Transverse colon (tissue), 4 donors: ENCODE measurements around the gene NHLRC4. TPM values are rescaled to one million over a fixed set of nuclear protein-coding genes. Genes with fewer than 3 reads are reported as not detected.
A peak's percentile ranks its signal among the peaks of the same experiment; 100 is the strongest.

Source experiments
- DNase-seq: peaks from one replicate; pipeline ENCODE4 v3.0.0-alpha.2; 2019
- H3K27ac ChIP-seq, 4 donors: fragments of 200-600 bp; sonication (generic); 2 replicates each; pipeline ENCODE4 v1.5.1; 2016 to 2018; ENCODE audit warnings: inconsistent platforms in 4 of 4
- H3K27me3 ChIP-seq: fragments of 200-600 bp; sonication (generic); 2 replicates; pipeline ENCODE4 v1.5.1; 2017; ENCODE audit warnings: inconsistent platforms
- H3K36me3 ChIP-seq, 4 donors: fragments of 200-600 bp; sonication (generic); 2 replicates each; pipeline ENCODE4 v1.5.1; 2017 to 2019; ENCODE audit warnings: inconsistent platforms in 4 of 4
- H3K4me1 ChIP-seq, 4 donors: fragments of 200-600 bp; sonication (generic); 2 replicates each; pipeline ENCODE4 v1.5.1; 2017 to 2020; ENCODE audit warnings: inconsistent platforms in 4 of 4
- H3K4me3 ChIP-seq, 4 donors: fragments of 200-600 bp; sonication (generic); 1 replicate in 1 of 4; 2 replicates in 3 of 4; pipeline versions ENCODE4 v1.5.1 to v1.6.1; 2017 to 2019; ENCODE audit warnings: inconsistent platforms in 4 of 4
- H3K9me3 ChIP-seq, 2 donors: fragments of 200-600 bp; sonication (generic); 2 replicates each; pipeline ENCODE4 v1.5.1; 2017 to 2019; ENCODE audit warnings: inconsistent platforms in 2 of 2
- CTCF ChIP-seq, 5 experiments: fragments of 200-600 bp in 3 of 5; fragments of 450-650 bp in 2 of 5; sonication (generic) in 3 of 5; IDR thresholded peaks; 1 replicate in 2 of 5; 2 replicates in 3 of 5; pipeline ENCODE4 v1.5.1; 2016 to 2017; ENCODE audit warnings: antibody characterized with exemption in 5 of 5, inconsistent platforms in 3 of 5, mild to moderate bottlenecking in 2 of 5, moderate library complexity in 1 of 5
- EP300 ChIP-seq: sonication (generic); formaldehyde crosslinking; IDR thresholded peaks from one replicate; pipeline ENCODE4 v1.6.1; 2017; ENCODE audit warnings: antibody characterized with exemption, low read depth
- POLR2A ChIP-seq: fragments of 450-650 bp; IDR thresholded peaks from one replicate; pipeline ENCODE4 v1.6.1; 2016; ENCODE audit warnings: antibody characterized with exemption, mild to moderate bottlenecking, moderate library complexity
- POLR2AphosphoS5 ChIP-seq, 3 donors: sonication (generic); formaldehyde crosslinking; IDR thresholded peaks; one replicate each; pipeline ENCODE4 v1.6.1; 2016; ENCODE audit warnings: antibody characterized with exemption in 3 of 3
- WGBS, 2 donors: methylation state at CpG; one replicate each; pipeline ENCODE4 v1.1.5; 2018; ENCODE audit warnings: low coverage in 1 of 2; 5-methylcytosine and 5-hydroxymethylcytosine counted together
- in situ Hi-C, 4 donors: fragments of 200-750 bp; cut with MboI; loops; one replicate each; pipeline versions ENCODE4 v1.15.0 to v1.15.1; 2017; ENCODE audit warnings: low sequenced_read_pairs in 3 of 4, low pct_ligation_motif_present in 1 of 4, low pct_unique_long_range_greater_than_20kb in 1 of 4
- intact Hi-C: fragments of 100-400 bp; cut with DNase I; formaldehyde crosslinking; loops from one replicate; pipeline ENCODE4 v1.15.1; 2023; ENCODE audit warnings: low total_unique reads
- total RNA-seq, 4 donors: library from RNA; depleted of rRNA; stranded (reverse); fragments of >200 nt; gene quantifications; one replicate each; pipeline ENCODE4 v1.1.0, GENCODE V29; 2016

NHLRC4 gene
- total RNA-seq, 4 donors from 2014 or later, result 0.55 to 0.75 (median 0.64) TPM; not detected in 1

- Histone ChIP-seq H3K9me3 (no peaks in the 10 kb centered on the region), H3K27ac (peak within 1 kb of the TSS; percentile 96 to 98 (median 97)), H3K36me3 (no peaks in the 10 kb centered on the region), H3K27me3 (no peaks in the 10 kb centered on the region), H3K4me3 (peak within 1 kb of the TSS; percentile 80 to 97 (median 92)), H3K4me1 (peaks cover 27 to 58% (median 50%) of the 10 kb centered on the region in 4 donors)
- peak; percentile 99 for DNase-seq
- 1% methylated on average over 29 of the region's 67 CpGs; no CpG with 5 or more reads in 1 of the 2 donors for WGBS, 2 donors
- in situ Hi-C loops (no loop called here), intact Hi-C loops (loop anchor here (1.0 kb wide), 1 partner anchor 47 kb away; the partner anchor contains the start of gene METTL26)
- TF ChIP-seq POLR2A (no peak), CTCF (IDR thresholded peaks at IDR 0.05) (peak in 3 of 5 experiments; percentile 11 to 22 (median 22)), EP300 (no peak)
Observed at GRCh38 chr16:589658-590187, 22.9 kb downstream of the NHLRC4 start, which contains the start of gene RAB40C. RAB40C (plus strand) TSS chr16:590066; CDS start chr16:590292, 226 bp downstream.

GRCh38 chr16:590188-590814 lies 23.5 kb downstream of the NHLRC4 start:
- intact Hi-C loops, result no loop called here
- no peak for DNase-seq
- H3K9me3 ChIP-seq, result no peaks in the 10 kb centered on the region
- peaks cover 30 to 63% (median 52%) of the 10 kb centered on the region in 4 donors for H3K4me1 ChIP-seq
- H3K27me3 ChIP-seq, result no peaks in the 10 kb centered on the region
- in situ Hi-C loops, result no loop called here
- TF ChIP-seq CTCF (IDR thresholded peaks at IDR 0.05) (peak in 1 of 5 experiments; percentile 13), POLR2AphosphoS5 (IDR thresholded peaks at IDR 0.05) (peak in 2 of 3 donors; percentile 28 to 45), EP300 (no peak), POLR2A (peak; percentile 45)
- no peaks in the 10 kb centered on the region for H3K36me3 ChIP-seq
- WGBS, 2 donors, result 0% methylated on average over 56 of the region's 71 CpGs; no CpG with 5 or more reads in 1 of the 2 donors
- peak overlapping the region; percentile 92 to 93 (median 92) for H3K27ac ChIP-seq
- peak overlapping the region; percentile 79 to 97 (median 92) for H3K4me3 ChIP-seq

- peak overlapping the region; percentile 92 to 93 (median 92) for H3K27ac ChIP-seq
- in situ Hi-C loops, result no loop called here
- H3K9me3 ChIP-seq, result no peaks in the 10 kb centered on the region
- 32% methylated on average over 10 of the region's 10 CpGs; no CpG with 5 or more reads in 1 of the 2 donors for WGBS, 2 donors
- peaks cover 30 to 64% (median 52%) of the 10 kb centered on the region in 4 donors for H3K4me1 ChIP-seq
- no peak for DNase-seq
- intact Hi-C loops, result no loop called here
- H3K4me3 ChIP-seq, result peak overlapping the region; percentile 79 to 97 (median 92)
- H3K36me3 ChIP-seq, result no peaks in the 10 kb centered on the region
- TF ChIP-seq EP300 (no peak), POLR2AphosphoS5 (IDR thresholded peaks at IDR 0.05) (no peak), POLR2A (no peak), CTCF (IDR thresholded peaks at IDR 0.05) (no peak)
- no peaks in the 10 kb centered on the region for H3K27me3 ChIP-seq
Observed at GRCh38 chr16:590815-591200, 24.0 kb downstream of the NHLRC4 start.

- TF ChIP-seq POLR2A (no peak), EP300 (no peak), POLR2AphosphoS5 (IDR thresholded peaks at IDR 0.05) (no peak), CTCF (IDR thresholded peaks at IDR 0.05) (no peak)
- no peak for DNase-seq
- Histone ChIP-seq H3K4me1 (peaks cover 30 to 64% (median 52%) of the 10 kb centered on the region in 4 donors), H3K27ac (peak overlapping the region in 3 of 4 donors; percentile 92 to 93 (median 92)), H3K36me3 (no peaks in the 10 kb centered on the region), H3K4me3 (peak overlapping the region in 3 of 4 donors; percentile 79 to 97 (median 90)), H3K27me3 (no peaks in the 10 kb centered on the region), H3K9me3 (no peaks in the 10 kb centered on the region)
- in situ Hi-C loops, result no loop called here
- intact Hi-C loops, result no loop called here
- WGBS, 2 donors, result 54% methylated on average over 8 of the region's 8 CpGs; no CpG with 5 or more reads in 1 of the 2 donors
Observed at GRCh38 chr16:591231-591630, 24.4 kb downstream of the NHLRC4 start.
